HG02981 (cell line): ENCODE results near the gene LAMA3.

ENCODE experiments used
- ATAC-seq: cut with Tn5 transposase; IDR thresholded peaks from one replicate; pipeline ENCODE4 v1.9.1; 2021; ENCODE audit warnings: mild to moderate bottlenecking, moderate library complexity; ENCODE audit not compliant: unreplicated experiment

LAMA3 gene

GRCh38 chr18:23953984-23954383, 264.7 kb downstream of the LAMA3 start:
- ATAC-seq = no peak

- ATAC-seq = no peak
Observed at GRCh38 chr18:23956483-23956882, 267.2 kb downstream of the LAMA3 start.

GRCh38 chr18:23958036-23958435, 268.8 kb downstream of the LAMA3 start:
- ATAC-seq = no peak

- no peak for ATAC-seq
Observed at GRCh38 chr18:23963443-23964165, 274.4 kb downstream of the LAMA3 start.

- ATAC-seq = no peak
Observed at GRCh38 chr18:23964282-23965238, 275.3 kb downstream of the LAMA3 start.

GRCh38 chr18:23966909-23967308, 277.7 kb downstream of the LAMA3 start:
- no peak for ATAC-seq

GRCh38 chr18:23967321-23968089, 278.3 kb downstream of the LAMA3 start:
- peak; percentile 57 for ATAC-seq

GRCh38 chr18:23968638-23969604, 279.7 kb downstream of the LAMA3 start:
- no peak for ATAC-seq

- ATAC-seq = no peak
Observed at GRCh38 chr18:23969664-23970063, 280.4 kb downstream of the LAMA3 start.

GRCh38 chr18:23970161-23971096, 281.2 kb downstream of the LAMA3 start:
- no peak for ATAC-seq

GRCh38 chr18:23971097-23971440, 281.8 kb downstream of the LAMA3 start:
- ATAC-seq = no peak

- no peak for ATAC-seq
Observed at GRCh38 chr18:23971666-23972230, 282.5 kb downstream of the LAMA3 start.

- no peak for ATAC-seq
Observed at GRCh38 chr18:23972453-23972852, 283.2 kb downstream of the LAMA3 start.

- no peak for ATAC-seq
Observed at GRCh38 chr18:23977103-23977502, 287.9 kb downstream of the LAMA3 start.

- ATAC-seq = no peak
Observed at GRCh38 chr18:23977719-23978483, 288.6 kb downstream of the LAMA3 start.

GRCh38 chr18:23981369-23981980, 292.2 kb downstream of the LAMA3 start:
- peak; percentile 76 for ATAC-seq
